Ramos (cell line): ENCODE data around the gene DGKB.

ENCODE experiments used
- in situ Hi-C: fragments of 300-500 bp; cut with MboI; formaldehyde crosslinking; loops from one replicate; pipeline ENCODE4 v1.14.3; 2022; ENCODE audit warnings: low sequenced_read_pairs; ENCODE audit not compliant: unreplicated experiment

Gene DGKB

DNA sequence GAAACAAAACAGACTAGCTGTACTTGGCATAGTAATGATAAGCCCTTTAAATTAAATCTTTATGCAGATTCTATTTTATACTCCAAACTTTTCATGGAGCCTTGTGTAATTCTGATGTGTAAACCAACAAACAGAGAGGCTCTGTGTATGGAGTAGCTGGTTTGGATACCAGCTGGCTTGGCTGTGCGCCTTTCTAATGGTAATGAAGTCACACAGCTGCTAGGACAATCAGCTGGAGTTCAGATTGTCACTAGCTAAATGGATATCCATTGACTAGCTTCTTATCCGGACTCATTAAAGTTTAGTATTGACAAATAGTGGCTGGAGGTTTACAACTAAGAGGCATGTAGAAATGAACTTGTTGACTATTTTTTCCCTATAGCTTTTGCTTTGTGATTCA, 398.4 kb downstream of the DGKB start:
- in situ Hi-C loops = no loop called here

DNA sequence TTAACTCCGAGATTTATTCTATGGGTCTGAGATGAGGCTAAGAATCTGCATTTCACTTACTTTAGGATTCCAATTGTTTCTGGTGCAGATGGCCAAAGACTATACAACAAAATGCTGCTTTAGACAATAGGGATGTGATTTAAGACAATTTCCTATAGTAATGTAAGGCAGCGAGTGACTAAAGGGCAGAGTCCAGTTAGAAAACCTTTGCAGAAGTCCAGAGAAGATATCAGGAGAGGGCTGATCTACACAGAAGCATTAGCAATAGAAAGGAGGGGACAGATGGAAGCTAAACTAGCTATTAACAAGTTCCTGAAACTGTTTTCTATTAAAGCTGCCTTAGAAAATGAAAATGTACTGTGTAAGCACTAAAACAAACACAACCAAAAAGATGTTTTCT, 398.9 kb downstream of the DGKB start:
- in situ Hi-C loops = no loop called here

DNA sequence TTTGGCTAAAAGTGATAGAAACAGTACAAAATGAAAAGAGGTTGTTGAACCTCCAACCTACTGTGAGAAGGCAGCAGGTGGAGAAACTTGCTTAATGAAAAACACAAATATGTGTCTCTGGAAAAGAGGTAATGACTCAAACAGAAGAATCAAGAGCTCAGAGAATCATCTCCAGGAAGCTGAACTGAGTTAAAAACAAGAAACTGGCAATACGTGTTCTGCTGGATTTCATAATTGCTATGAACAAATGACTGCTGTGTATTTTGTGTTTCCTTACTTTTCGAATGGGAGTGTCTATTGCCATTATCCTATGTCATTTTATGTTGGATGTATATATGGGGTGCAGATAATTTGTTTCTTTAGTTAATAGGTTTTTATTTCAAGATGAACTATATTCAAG, 401.1 kb downstream of the DGKB start:
- in situ Hi-C loops = no loop called here

DNA sequence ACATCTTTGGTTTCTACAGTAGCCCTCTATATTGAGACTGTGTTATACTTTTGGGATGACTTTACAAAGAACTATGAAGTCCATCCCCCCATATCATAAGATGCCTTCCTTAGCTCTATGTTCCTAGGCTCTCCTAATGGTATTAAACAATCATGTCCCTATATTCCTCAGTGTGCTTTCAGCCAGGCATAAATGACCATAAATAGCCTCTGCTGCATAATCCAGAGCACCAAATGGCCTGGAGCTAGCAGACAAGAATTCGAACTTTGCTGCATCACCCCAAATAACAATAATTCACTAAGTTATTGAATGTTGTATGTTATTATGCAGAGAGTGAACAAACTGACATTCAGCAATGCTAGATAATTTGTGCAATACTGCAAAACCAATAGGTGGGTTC, 405.2 kb downstream of the DGKB start:
- in situ Hi-C loops = no loop called here

DNA sequence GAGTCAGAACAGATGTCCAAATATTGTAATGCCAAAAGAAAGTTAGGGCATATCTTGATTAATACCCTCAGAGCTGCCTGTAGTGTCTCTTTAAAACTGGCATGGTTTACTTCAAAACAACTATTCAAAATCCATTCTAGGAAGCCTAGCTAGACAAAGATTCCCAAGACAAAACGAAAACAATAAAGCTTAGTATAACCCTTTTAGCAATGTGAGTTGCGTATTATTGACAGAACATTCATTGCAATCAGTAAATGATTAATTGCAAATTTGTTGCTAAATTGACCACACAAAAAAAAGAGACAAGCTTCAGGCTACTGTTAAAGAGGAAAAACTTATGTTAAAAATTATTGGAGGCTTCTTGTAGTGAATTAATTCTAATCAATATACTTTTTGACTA, 406.9 kb downstream of the DGKB start:
- in situ Hi-C loops = no loop called here

DNA sequence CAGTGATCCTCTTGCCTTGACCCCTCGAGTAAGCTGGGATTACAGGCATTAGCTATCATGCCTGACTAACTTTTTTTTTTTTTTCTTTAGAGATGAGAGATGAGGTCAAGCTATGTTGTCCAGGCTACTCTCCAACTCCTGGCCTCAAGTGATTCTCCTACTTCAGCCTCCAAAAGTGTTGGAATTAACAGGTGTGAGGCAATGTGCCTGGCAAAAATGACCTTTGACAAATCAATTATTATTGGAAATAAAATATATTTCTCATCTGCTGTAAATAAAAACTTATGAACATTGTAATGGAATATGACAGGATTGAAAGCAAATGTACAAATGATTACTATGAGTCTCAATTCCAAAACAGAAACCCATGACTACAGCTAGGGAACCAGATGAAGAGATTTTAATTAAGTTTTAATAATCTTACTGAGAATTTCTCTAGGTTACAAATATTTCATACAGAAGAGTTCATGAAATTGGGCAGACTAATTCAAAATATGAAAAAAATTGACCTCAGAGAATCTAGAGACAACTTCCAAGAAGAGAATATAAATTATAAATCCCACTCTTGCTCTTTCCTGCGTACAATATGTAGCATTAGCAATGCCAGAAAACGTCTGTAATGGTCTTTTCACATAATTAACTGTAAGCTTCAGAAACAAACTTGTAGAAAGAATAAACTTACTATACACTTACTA, 414.7 kb downstream of the DGKB start:
- in situ Hi-C loops = no loop called here

DNA sequence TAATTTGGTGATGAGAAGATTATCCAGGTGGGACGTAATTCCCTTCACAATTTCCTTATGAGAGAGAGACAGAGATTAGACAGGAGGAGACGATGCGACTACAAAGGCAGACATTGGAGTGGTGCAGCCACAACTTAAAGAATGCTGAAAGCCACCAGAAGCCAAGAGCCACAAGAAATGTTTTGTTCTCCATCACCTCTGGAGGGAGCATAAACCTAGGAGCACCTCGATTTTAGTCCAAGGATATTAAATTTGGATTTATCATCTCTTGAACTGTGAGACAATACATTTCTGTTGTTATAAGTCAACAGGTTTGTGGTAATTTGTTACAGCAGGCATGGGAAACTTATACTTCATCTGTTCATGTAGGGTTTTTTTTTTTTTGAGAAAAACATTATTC, 418.9 kb downstream of the DGKB start:
- in situ Hi-C loops = no loop called here

DNA sequence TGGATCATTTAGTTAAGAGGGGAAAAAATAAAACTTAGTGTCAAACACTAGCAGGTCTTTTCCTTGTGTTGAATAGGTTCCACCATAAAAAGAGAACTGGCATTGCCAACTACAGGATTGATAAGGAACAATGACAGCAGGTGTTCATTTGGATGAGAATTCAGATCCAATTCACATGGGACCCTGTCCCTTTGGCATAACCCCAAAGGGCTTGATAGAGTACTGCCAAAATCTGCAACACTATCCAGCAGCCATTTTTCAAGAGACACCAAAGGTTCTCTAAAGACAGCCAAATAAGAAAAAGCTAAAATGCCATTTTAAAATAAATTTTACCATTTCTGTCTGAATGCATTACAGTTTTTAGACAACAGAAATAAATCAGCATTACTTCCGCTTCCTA, 422.3 kb downstream of the DGKB start:
- in situ Hi-C loops = no loop called here

DNA sequence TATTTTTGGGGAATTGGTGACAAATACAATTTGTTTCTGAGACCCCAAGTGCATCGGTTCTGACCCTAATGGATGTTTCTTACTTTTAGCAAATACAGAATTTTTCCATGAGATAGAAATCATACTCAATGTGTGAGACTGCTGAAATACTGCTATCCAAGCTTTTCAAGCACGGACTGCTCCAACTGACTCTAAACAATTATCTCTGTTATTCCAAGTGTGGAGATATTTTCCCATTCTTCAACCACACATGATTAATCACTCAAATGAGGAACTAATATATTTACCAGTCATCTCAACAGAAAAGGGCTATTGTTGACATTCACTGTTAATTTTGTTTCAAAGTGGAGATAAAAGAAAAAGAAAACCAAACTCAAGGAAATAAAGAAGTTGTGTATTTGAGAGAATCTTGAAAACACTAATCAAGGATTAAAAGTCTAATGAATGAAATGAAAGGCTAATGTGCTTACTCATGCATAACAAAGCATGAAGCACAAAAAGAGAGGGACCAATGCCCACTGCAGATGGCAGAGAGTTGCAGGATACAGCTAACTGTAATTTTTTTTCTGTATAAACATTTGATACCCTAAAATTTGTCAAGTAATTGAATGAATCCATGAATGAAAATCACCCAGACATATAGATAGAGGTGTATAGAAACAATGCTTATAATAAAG, 423.6 kb downstream of the DGKB start:
- in situ Hi-C loops = no loop called here

DNA sequence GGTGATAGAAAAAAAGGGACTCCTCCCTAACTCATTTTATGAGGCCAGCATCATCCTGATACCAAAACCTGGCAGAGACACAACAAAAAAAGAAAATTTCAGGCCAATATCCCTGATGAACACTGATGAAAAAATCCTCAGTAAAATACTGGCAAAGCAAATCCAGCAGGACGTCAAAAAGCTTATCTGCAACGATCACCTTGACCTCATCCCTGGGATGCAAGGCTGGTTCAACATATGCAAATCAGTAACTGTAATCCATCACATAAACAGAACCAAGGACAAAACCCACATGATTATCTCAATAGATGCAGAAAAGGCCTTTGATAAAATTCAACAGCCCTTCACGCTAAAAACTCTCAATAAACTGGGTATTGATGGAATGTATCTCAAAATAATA, 440.8 kb downstream of the DGKB start:
- in situ Hi-C loops = loop anchor here (25.0 kb wide), 1 partner anchor 1174 kb away; no protein-coding TSS in a partner anchor

DNA sequence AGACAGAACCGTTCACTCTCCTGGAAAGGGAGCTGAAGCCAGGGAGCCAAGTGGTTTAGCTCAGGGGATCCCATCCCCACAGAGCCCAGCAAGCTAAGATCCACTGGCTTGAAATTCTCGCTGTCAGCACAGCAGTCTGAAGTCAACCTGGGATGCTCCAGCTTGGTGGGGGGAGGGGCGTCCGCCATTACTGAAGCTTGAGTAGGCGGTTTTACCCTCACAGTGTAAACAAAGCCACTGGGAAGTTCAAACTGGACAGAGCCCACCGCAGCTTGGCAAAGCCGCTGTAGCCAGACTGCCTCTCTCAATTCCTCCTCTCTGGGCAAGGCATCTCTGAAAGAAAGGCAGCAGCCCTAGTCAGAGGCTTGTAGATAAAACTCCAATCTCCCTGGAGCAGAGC, 443.7 kb downstream of the DGKB start:
- in situ Hi-C loops = loop anchor here (25.0 kb wide), 1 partner anchor 1172 kb away; no protein-coding TSS in a partner anchor

DNA sequence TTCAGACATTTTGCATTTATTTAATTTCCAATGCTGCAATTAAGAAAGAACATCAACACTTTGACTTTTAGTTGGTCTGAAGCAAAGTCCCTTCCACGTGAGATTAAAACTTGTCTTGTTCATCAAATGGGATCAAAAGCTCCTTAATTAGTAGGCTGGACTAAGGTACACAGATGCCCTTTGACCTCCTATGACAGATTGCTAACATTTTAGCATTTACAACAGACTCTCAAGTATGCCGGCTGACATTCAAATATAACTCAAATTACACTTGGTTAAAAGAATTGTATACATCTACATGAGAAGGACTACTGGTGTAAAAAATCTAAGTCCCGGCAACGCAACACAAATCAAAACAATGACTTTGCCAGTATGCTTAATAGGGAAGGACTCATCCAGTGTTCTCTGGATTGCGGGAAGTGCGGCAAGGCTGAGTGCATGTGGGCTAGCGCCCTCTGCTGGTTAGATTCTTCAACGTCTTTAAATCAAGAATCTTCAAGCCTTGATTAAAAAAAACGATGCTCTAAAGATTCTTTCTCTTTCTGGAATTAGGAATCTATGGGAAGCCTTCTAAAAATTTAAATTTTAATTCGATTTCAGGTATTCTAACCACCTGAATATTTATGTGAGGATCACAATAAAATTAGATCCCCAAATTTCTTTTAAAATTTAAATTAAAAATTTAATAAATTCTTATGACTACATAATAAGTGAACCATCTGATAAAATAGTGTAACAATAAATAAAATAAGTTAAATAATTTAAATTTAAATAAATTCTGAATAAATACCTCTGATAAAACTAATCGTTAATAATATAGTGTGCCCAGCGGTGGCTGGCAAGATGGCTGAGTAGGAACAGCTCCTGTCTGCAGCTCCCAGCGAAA, 444.7 kb downstream of the DGKB start:
- in situ Hi-C loops = loop anchor here (25.0 kb wide), 1 partner anchor 1171 kb away; no protein-coding TSS in a partner anchor

DNA sequence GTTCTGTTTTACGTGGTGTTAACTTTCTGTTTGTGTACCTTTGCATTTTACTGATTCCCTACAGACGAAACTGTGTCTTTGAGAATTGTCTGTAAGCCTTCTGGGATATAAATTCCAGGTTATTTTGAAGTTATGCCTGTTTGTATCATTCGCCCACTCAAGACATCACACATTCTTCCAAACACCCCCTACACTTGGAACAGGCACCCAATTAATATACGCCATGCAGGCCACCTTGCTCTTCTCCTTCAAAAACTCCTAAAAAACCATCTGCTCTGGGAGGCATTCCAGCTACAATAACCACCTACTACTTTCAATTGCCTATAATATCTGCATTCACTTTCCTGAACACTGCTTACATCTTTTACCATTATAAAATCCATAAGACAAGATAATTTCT, 453.3 kb downstream of the DGKB start:
- in situ Hi-C loops = no loop called here

DNA sequence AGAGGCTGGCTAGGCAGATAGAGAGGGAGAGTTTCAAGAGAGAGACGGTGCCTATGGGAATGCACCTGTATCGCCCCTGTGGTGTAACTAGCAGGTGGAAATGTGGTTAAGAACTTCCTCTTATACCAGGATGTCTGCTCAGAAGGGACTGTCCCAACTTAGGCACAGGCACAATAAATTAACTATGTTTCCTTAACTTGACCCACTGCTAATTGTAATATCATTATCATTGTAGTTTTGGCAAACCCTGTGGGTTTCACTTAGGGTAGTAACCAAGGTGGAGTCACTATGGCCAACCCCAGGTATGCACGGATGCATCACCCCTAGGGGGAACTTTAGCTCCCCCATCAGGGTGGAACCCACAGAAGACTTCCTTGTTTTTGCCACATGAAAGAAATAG, 455.7 kb downstream of the DGKB start:
- in situ Hi-C loops = no loop called here

DNA sequence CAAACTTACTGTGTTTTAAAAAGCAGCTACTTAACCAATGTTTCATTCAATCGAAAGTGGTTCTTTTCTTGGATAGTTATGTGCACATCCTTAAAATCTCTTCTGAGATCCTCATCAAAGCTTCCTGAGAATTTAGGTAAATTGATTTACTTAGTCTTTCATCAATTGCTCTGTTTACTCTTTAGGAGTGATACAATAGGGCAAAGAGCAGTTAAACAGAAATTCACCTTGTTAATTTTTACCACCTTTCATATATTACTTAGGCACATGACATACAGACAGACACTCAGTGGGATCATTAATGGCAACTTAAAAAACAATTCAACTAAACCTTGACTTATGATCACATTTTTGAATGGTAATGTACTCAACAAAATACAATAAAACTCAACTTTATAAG, 456.3 kb downstream of the DGKB start:
- in situ Hi-C loops = no loop called here

DNA sequence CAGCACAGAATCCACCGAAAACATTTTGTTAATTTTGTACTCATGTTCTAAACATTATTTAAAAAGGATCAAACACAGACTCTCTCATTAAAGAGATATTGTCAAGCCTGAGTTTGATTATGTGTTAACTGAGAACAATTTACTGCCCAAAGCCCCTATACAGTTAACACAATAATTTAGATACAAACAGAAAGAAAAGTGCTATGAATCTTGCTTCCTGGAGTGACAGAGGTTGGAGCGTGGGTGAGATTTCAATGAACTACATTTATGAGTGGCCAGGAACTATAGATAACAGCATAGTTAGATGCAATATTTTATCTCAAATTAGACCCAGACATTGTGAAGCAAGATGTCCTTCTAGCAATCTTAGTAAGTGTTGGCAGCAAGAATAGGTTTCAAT, 464.2 kb downstream of the DGKB start:
- in situ Hi-C loops = no loop called here

DNA sequence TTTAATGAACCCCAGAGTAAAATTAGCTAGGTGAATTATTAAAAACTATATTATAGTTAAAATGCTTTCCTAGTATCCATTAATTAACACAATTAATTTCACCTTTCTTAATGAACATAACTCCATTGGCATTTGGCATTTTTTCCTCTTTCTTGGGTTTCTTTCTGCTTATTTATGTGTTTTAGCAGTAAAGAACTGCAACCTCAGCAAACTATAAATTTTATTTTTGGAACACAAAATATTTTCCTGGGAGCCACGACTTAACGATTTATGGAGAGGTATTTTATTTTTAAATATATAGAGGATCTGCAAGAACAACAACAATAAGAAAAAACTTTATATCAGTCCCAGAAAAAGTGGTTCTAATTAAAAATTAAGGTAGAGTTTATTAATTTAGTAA, 465.7 kb downstream of the DGKB start:
- in situ Hi-C loops = no loop called here

DNA sequence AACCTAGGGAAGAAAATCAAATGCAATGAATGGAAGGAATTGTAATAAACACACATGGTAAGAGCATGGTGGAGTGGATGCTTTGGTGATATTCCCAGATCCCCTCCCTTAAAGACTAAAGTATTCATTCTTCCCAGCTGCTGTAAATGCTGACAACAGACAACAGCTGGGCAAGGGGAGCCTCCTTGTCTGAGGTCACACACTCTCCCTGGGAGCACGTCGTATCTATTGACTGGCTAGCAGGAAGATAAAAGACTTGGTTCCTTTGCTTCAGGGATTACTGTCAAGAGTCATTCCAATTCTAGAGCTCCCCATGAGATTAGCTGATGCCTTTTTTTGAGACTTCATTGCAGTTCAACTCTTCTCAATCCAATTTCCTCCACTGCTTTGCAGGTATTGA, 469.6 kb downstream of the DGKB start:
- in situ Hi-C loops = no loop called here

DNA sequence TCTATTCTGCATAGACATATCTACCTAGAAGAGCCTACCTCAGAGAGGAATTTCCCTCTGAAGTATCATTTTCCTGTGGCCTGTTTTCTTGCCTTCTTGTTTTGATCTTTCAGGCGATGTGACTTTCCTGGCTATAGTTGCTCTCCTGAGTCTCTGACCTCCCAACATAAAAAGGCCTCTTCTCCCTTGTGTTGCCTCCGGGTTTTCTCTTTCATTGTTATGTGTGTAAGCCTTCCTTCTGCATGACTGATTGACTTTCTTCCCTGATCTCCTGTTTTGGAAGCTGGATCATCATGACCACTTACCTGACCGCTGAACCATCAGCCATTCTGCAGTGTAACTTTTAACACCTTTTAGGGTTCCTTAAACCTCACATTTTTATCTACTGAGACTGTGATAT, 471.6 kb downstream of the DGKB start:
- in situ Hi-C loops = no loop called here

DNA sequence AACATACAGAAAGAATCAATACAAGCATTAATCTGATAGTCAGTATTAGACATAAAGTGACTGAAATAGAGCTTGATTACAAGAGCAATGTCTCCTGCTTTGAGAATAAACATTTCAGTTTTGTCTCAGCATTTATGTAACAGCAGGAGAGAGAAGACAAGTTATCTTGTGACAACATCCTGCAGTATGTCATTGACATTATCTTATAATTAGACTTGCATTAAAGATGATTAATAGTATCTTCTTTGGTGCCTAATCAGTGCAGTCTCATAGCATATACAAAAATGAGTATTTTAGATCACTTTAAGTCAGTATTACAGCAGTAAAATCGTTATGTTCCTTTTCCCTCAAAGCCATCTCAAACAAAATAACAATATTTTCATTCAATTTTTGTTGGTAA, 477.0 kb downstream of the DGKB start:
- in situ Hi-C loops = no loop called here

DNA sequence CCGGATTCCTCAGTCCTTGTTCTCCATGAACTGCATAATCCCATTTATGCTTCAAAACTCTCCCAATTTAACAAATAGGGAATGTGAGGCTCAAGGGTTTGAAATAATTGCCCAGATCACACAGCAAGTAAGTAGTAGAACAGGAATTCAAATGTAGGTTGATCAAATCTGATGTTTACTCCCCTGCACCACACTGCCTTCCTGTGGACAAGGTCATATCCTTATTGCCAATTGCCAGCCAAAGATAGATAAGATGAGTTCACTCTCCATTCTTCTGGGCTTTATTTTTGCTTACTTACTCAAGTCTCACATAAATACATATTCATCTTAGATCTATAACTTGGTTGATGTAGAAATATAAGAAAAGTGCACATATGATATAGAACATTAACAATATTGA, 477.9 kb downstream of the DGKB start:
- in situ Hi-C loops = no loop called here
